ENCODE data around the gene OR2L5.

OR2L5 gene

DNA sequence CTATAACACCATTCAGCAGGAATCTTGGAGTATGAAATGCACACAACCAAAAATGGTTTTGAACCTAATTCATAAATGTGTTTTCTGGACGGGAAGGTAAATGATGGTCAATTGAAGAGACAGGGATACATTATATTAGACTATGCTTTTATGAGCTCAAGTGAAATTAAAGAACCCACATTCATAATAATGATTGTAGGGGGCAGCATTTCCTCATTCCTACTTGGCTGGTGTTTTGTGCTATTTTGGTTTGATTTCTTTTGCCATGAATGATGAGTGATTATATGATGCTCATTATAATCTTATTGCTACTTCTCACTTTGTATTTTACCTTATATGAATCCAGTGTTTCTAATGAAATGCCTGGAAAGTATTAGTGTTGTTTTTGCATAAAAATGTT, 33.5 kb downstream of the OR2L5 start:
- in situ Hi-C loops (cut with MboI; ENCODE audit: low sequenced_read_pairs, unreplicated experiment): no loop called here
- DNase-seq (ENCODE audit: low spot score): no peak
- TF ChIP-seq CTCF (IDR thresholded peaks at IDR 0.05; ENCODE audit: borderline replicate concordance, control extremely low read depth, extremely low read depth, insufficient read depth, missing control alignments): no peak

GRCh38 chr1:248054671-248055070, 41.2 kb downstream of the OR2L5 start:
- in situ Hi-C loops (cut with MboI; ENCODE audit: low sequenced_read_pairs, unreplicated experiment): no loop called here
- TF ChIP-seq CTCF (IDR thresholded peaks at IDR 0.05; ENCODE audit: borderline replicate concordance, control extremely low read depth, extremely low read depth, insufficient read depth, missing control alignments): no peak
- no peak for DNase-seq (ENCODE audit: low spot score)

DNA sequence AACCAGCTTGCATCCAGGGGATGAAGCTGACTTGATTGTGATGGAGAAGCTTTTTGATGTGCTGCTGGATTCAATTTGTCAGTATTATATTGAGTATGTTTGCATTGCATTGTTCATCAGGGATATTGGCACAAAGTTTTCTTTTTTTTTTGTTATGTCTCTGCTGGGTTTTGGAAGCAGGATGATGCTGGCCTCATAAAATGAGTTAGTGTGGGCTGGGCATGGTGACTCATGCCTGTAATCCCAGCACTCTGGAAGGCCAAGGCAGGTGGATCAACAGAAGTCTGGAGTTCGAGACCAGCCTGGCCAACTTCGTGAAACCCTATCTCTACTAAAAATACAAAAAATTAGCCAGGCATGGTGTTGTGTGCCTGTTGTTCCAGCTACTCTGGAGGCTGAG, 41.8 kb downstream of the OR2L5 start:
- DNase-seq (ENCODE audit: low spot score): no peak
- TF ChIP-seq CTCF (IDR thresholded peaks at IDR 0.05; ENCODE audit: borderline replicate concordance, control extremely low read depth, extremely low read depth, insufficient read depth, missing control alignments): no peak
- in situ Hi-C loops (cut with MboI; ENCODE audit: low sequenced_read_pairs, unreplicated experiment): no loop called here

GRCh38 chr1:248065071-248065470, 51.6 kb downstream of the OR2L5 start:
- in situ Hi-C loops (cut with MboI; ENCODE audit: low sequenced_read_pairs, unreplicated experiment): no loop called here

DNA sequence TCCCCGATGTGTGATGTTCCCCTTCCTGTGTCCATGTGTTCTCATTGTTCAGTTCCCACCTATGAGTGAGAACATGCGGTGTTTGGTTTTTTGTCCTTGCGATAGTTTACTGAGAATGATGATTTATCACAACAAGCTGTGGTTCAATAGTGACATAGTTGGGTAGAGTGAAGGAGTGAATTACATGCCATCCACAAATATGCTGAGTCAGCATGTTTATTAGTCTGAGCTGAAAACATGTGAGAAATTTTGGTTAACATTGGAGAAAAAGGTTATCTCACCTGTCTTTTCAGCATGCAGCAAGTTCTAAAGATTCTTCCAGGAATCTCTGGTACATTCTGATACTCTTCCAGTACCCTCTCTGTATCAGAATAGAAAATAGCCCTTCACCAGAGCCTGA, 52.1 kb downstream of the OR2L5 start:
- DNase-seq (ENCODE audit: low spot score): no peak
- no peak for TF ChIP-seq CTCF (IDR thresholded peaks at IDR 0.05; ENCODE audit: borderline replicate concordance, control extremely low read depth, extremely low read depth, insufficient read depth, missing control alignments)
- in situ Hi-C loops (cut with MboI; ENCODE audit: low sequenced_read_pairs, unreplicated experiment): no loop called here

More at GRCh38 chr1:248065071-248065470, 51.6 kb downstream of the OR2L5 start:
- TF ChIP-seq CTCF (IDR thresholded peaks at IDR 0.05; ENCODE audit: borderline replicate concordance, control extremely low read depth, extremely low read depth, insufficient read depth, missing control alignments): no peak
- no peak for DNase-seq (ENCODE audit: low spot score)
